GM10248 (cell line): Measurements from ENCODE around the gene CAMK1.

ENCODE experiments used
- CTCF ChIA-PET: fragments of 300-600 bp; sonication (Branson Sonifier 250); formaldehyde crosslinking; extraction: SDS; loops from one replicate; lab custom pipeline; 2021; ENCODE audit warnings: antibody characterized with exemption; lab: Yijun Ruan, JAX
- POLR2A ChIA-PET: fragments of 350-650 bp; sonication (Branson Sonifier 250); formaldehyde crosslinking; extraction: SDS; loops from one replicate; lab custom pipeline; 2020; ENCODE audit warnings: antibody characterized with exemption; lab: Yijun Ruan, JAX
- DNase-seq: peaks from one replicate; pipeline ENCODE4 v3.0.0; 2012; ENCODE audit errors: extremely low spot score
- CTCF ChIP-seq: IDR thresholded peaks from 2 replicates; pipeline ENCODE4 v1.5.1; 2012; ENCODE audit warnings: mild to moderate bottlenecking, low read depth; ENCODE audit errors: extremely low read depth, missing control alignments, control extremely low read depth

CAMK1 gene

GRCh38 chr3:9725775-9726515 is 43.8 kb downstream of the CAMK1 start:
- no peak for DNase-seq
- POLR2A ChIA-PET, result no interaction called here
- TF ChIP-seq CTCF, result no peak
- CTCF ChIA-PET, result interaction anchor here (1.0 to 3.2 kb wide), 5 partner anchors 15 to 223 kb away, joined by 3 to 17 read pairs (median 4); partner anchors contain the start of gene OGG1

- ChIA-PET POLR2A (no interaction called here), CTCF (interaction anchor here (1.1 to 1.5 kb wide), 2 partner anchors 9 to 18 kb away, joined by 3 to 4 read pairs; no protein-coding TSS in a partner anchor)
- no peak for TF ChIP-seq CTCF
- DNase-seq, result no peak
Measured at GRCh38 chr3:9721700-9722060, 48.1 kb downstream of the CAMK1 start.

GRCh38 chr3:9721015-9721699 is 48.6 kb downstream of the CAMK1 start:
- ChIA-PET POLR2A (no interaction called here), CTCF (interaction anchor here (1.1 to 1.5 kb wide), 2 partner anchors 9 to 19 kb away, joined by 3 to 4 read pairs; no protein-coding TSS in a partner anchor)
- no peak for DNase-seq
- TF ChIP-seq CTCF, result no peak

GRCh38 chr3:9718118-9718517 is 51.6 kb downstream of the CAMK1 start:
- no peak for TF ChIP-seq CTCF
- no peak for DNase-seq
- ChIA-PET POLR2A (no interaction called here), CTCF (interaction anchor here (1.6 to 2.6 kb wide), 3 partner anchors 9 to 13 kb away, joined by 4 to 12 read pairs (median 4); no protein-coding TSS in a partner anchor)

- TF ChIP-seq CTCF, result no peak
- CTCF ChIA-PET, result interaction anchor here (1.6 to 2.6 kb wide), 3 partner anchors 10 to 13 kb away, joined by 4 to 12 read pairs (median 4); no protein-coding TSS in a partner anchor
- no peak for DNase-seq
- POLR2A ChIA-PET, result no interaction called here
Measured at GRCh38 chr3:9717563-9717962, 52.2 kb downstream of the CAMK1 start.

- no peak for DNase-seq
- no peak for TF ChIP-seq CTCF
- ChIA-PET POLR2A (no interaction called here), CTCF (interaction anchor here (1.6 to 2.6 kb wide), 2 partner anchors 11 to 14 kb away, joined by 4 to 12 read pairs; no protein-coding TSS in a partner anchor)
Measured at GRCh38 chr3:9716801-9717555, 52.8 kb downstream of the CAMK1 start.
